Ishikawa (cell line): ENCODE results near the gene NHLRC3.

Source experiments
- CEBPB ChIP-seq: IDR thresholded peaks from 2 replicates; pipeline ENCODE4 v1.6.1; 2012
- CREB1 ChIP-seq: IDR thresholded peaks from 2 replicates; pipeline ENCODE4 v1.6.1; 2012; ENCODE audit warnings: low read depth
- EP300 ChIP-seq: IDR thresholded peaks from 2 replicates; pipeline ENCODE4 v1.6.1; 2012; ENCODE audit warnings: borderline replicate concordance
- FOXM1 ChIP-seq: IDR thresholded peaks from 2 replicates; pipeline ENCODE4 v1.6.1; 2012; ENCODE audit warnings: low read depth, borderline replicate concordance
- MAX ChIP-seq: IDR thresholded peaks from 2 replicates; pipeline ENCODE4 v1.6.1; 2012
- NFIC ChIP-seq: IDR thresholded peaks from 2 replicates; pipeline ENCODE4 v1.6.1; 2012
- RAD21 ChIP-seq: IDR thresholded peaks from 2 replicates; pipeline ENCODE4 v1.6.1; 2012; ENCODE audit warnings: low read depth
- REST ChIP-seq: IDR thresholded peaks from 2 replicates; pipeline ENCODE4 v1.6.1; 2012; ENCODE audit warnings: low read depth, mild to moderate bottlenecking
- TAF1 ChIP-seq: IDR thresholded peaks from 2 replicates; pipeline ENCODE4 v1.6.1; 2012; ENCODE audit warnings: low read depth, mild to moderate bottlenecking
- TCF12 ChIP-seq: IDR thresholded peaks from 2 replicates; pipeline ENCODE4 v1.6.1; 2012; ENCODE audit warnings: low read depth
- TEAD4 ChIP-seq: IDR thresholded peaks from 2 replicates; pipeline ENCODE4 v1.6.1; 2012
- USF1 ChIP-seq: IDR thresholded peaks from 2 replicates; pipeline ENCODE4 v1.6.1; 2012
- YY1 ChIP-seq: IDR thresholded peaks from 2 replicates; pipeline ENCODE4 v1.6.1; 2012; ENCODE audit warnings: low read depth

- TF ChIP-seq TCF12 (no peak), EP300 (no peak), CEBPB (no peak), TAF1 (no peak), NFIC (no peak), USF1 (no peak), REST (no peak), YY1 (no peak), MAX (no peak), CREB1 (no peak), RAD21 (no peak), TEAD4 (no peak), FOXM1 (no peak)
Observed at GRCh38 chr13:39044536-39044935, 6.3 kb downstream of the NHLRC3 start.
